ENCODE measurements around the gene TBCEL.

TBCEL gene

GRCh38 chr11:120977266-120978137, 46.4 kb upstream of the TBCEL start:
- H2AFZ ChIP-seq (ENCODE audit: low read depth, low read length): no peak overlapping the region
- no peak overlapping the region for H3K27ac ChIP-seq (ENCODE audit: low read length)
- H3K9ac ChIP-seq (ENCODE audit: low read length): no peak overlapping the region
- no peak overlapping the region for H3K4me3 ChIP-seq (ENCODE audit: low read length)
- TF ChIP-seq EZH2phosphoT487 (IDR thresholded peaks at IDR 0.05; ENCODE audit: low read depth): no peak
- no peak for TF ChIP-seq CTCF (IDR thresholded peaks at IDR 0.05; ENCODE audit: low read depth, low read length)
- no peaks in the 10 kb centered on the region for H3K36me3 ChIP-seq (replicated peaks; ENCODE audit: low read depth, low read length)
- no peak overlapping the region for H3K4me2 ChIP-seq (ENCODE audit: low read length)
- H4K20me1 ChIP-seq (ENCODE audit: insufficient read depth, low read length): no peaks in the 10 kb centered on the region
- H3K79me2 ChIP-seq (ENCODE audit: low read length): no peaks in the 10 kb centered on the region
- peaks cover 69% of the 10 kb centered on the region for H3K27me3 ChIP-seq (ENCODE audit: low read depth, low read length)
- no peaks in the 10 kb centered on the region for H3K9me3 ChIP-seq (ENCODE audit: insufficient read depth, low read length)
- H3K4me1 ChIP-seq (ENCODE audit: low read length): no peaks in the 10 kb centered on the region

- H4K20me1 ChIP-seq (ENCODE audit: insufficient read depth, low read length): no peaks in the 10 kb centered on the region
- H3K9ac ChIP-seq (ENCODE audit: low read length): no peak overlapping the region
- H3K4me3 ChIP-seq (ENCODE audit: low read length): no peak overlapping the region
- no peak overlapping the region for H2AFZ ChIP-seq (ENCODE audit: low read depth, low read length)
- H3K4me1 ChIP-seq (ENCODE audit: low read length): no peaks in the 10 kb centered on the region
- no peak overlapping the region for H3K27ac ChIP-seq (ENCODE audit: low read length)
- no peaks in the 10 kb centered on the region for H3K79me2 ChIP-seq (ENCODE audit: low read length)
- TF ChIP-seq CTCF (IDR thresholded peaks at IDR 0.05; ENCODE audit: low read depth, low read length): no peak
- TF ChIP-seq EZH2phosphoT487 (IDR thresholded peaks at IDR 0.05; ENCODE audit: low read depth): no peak
- H3K9me3 ChIP-seq (ENCODE audit: insufficient read depth, low read length): no peaks in the 10 kb centered on the region
- no peak overlapping the region for H3K4me2 ChIP-seq (ENCODE audit: low read length)
- peaks cover 57% of the 10 kb centered on the region for H3K27me3 ChIP-seq (ENCODE audit: low read depth, low read length)
- H3K36me3 ChIP-seq (replicated peaks; ENCODE audit: low read depth, low read length): no peaks in the 10 kb centered on the region
Measured at GRCh38 chr11:120978701-120979100, 45.2 kb upstream of the TBCEL start.

GRCh38 chr11:120985718-120986569, 38.0 kb upstream of the TBCEL start:
- no peak overlapping the region for H3K4me2 ChIP-seq (ENCODE audit: low read length)
- H3K27ac ChIP-seq (ENCODE audit: low read length): no peak overlapping the region
- no peaks in the 10 kb centered on the region for H3K79me2 ChIP-seq (ENCODE audit: low read length)
- TF ChIP-seq CTCF (IDR thresholded peaks at IDR 0.05; ENCODE audit: low read depth, low read length): no peak
- TF ChIP-seq EZH2phosphoT487 (IDR thresholded peaks at IDR 0.05; ENCODE audit: low read depth): no peak
- H3K4me1 ChIP-seq (ENCODE audit: low read length): no peaks in the 10 kb centered on the region
- H3K36me3 ChIP-seq (replicated peaks; ENCODE audit: low read depth, low read length): no peaks in the 10 kb centered on the region
- no peak overlapping the region for H3K4me3 ChIP-seq (ENCODE audit: low read length)
- H2AFZ ChIP-seq (ENCODE audit: low read depth, low read length): no peak overlapping the region
- no peak overlapping the region for H3K9ac ChIP-seq (ENCODE audit: low read length)
- peaks cover 32% of the 10 kb centered on the region for H3K27me3 ChIP-seq (ENCODE audit: low read depth, low read length)
- H3K9me3 ChIP-seq (ENCODE audit: insufficient read depth, low read length): no peaks in the 10 kb centered on the region
- no peaks in the 10 kb centered on the region for H4K20me1 ChIP-seq (ENCODE audit: insufficient read depth, low read length)

GRCh38 chr11:120988603-120989002, 35.3 kb upstream of the TBCEL start:
- H4K20me1 ChIP-seq (ENCODE audit: insufficient read depth, low read length): no peaks in the 10 kb centered on the region
- no peak overlapping the region for H3K9ac ChIP-seq (ENCODE audit: low read length)
- no peak overlapping the region for H3K4me2 ChIP-seq (ENCODE audit: low read length)
- H3K4me1 ChIP-seq (ENCODE audit: low read length): no peaks in the 10 kb centered on the region
- no peak overlapping the region for H2AFZ ChIP-seq (ENCODE audit: low read depth, low read length)
- H3K27me3 ChIP-seq (ENCODE audit: low read depth, low read length): peaks cover 38% of the 10 kb centered on the region
- H3K4me3 ChIP-seq (ENCODE audit: low read length): no peak overlapping the region
- H3K9me3 ChIP-seq (ENCODE audit: insufficient read depth, low read length): no peaks in the 10 kb centered on the region
- no peak overlapping the region for H3K27ac ChIP-seq (ENCODE audit: low read length)
- TF ChIP-seq CTCF (IDR thresholded peaks at IDR 0.05; ENCODE audit: low read depth, low read length) (no peak), EZH2phosphoT487 (IDR thresholded peaks at IDR 0.05; ENCODE audit: low read depth) (no peak)
- H3K79me2 ChIP-seq (ENCODE audit: low read length): no peaks in the 10 kb centered on the region
- no peaks in the 10 kb centered on the region for H3K36me3 ChIP-seq (replicated peaks; ENCODE audit: low read depth, low read length)

Data from OCI-LY3 (cell line).